GM21576 (cell line): ENCODE data around the gene EXOG.

ENCODE experiments used
- ATAC-seq: cut with Tn5 transposase; IDR thresholded peaks from one replicate; pipeline ENCODE4 v1.9.1; 2021; ENCODE audit warnings: mild to moderate bottlenecking, moderate library complexity; ENCODE audit not compliant: unreplicated experiment

The EXOG gene

GRCh38 chr3:38507120-38507519 lies 11.0 kb downstream of the EXOG start:
- peak; percentile 95 for ATAC-seq

GRCh38 chr3:38509732-38510131 lies 13.6 kb downstream of the EXOG start:
- no peak for ATAC-seq

GRCh38 chr3:38510631-38511030 lies 14.5 kb downstream of the EXOG start:
- ATAC-seq = no peak

GRCh38 chr3:38511546-38511945 lies 15.4 kb downstream of the EXOG start:
- no peak for ATAC-seq

- ATAC-seq = no peak
Measured at GRCh38 chr3:38515367-38515766, 19.2 kb downstream of the EXOG start.

GRCh38 chr3:38516669-38517068 lies 20.5 kb downstream of the EXOG start:
- ATAC-seq = no peak

- no peak for ATAC-seq
Measured at GRCh38 chr3:38519000-38519399, 22.9 kb downstream of the EXOG start.

GRCh38 chr3:38519651-38520050 lies 23.5 kb downstream of the EXOG start:
- no peak for ATAC-seq

GRCh38 chr3:38521391-38521987 lies 25.3 kb downstream of the EXOG start:
- peak; percentile 62 for ATAC-seq

- ATAC-seq = no peak
Measured at GRCh38 chr3:38522002-38522401, 25.9 kb downstream of the EXOG start.

GRCh38 chr3:38524141-38524739 lies 28.1 kb downstream of the EXOG start:
- ATAC-seq = no peak

GRCh38 chr3:38526792-38527191 lies 30.7 kb downstream of the EXOG start:
- ATAC-seq = no peak

GRCh38 chr3:38528457-38528856 lies 32.3 kb downstream of the EXOG start:
- ATAC-seq = no peak

- no peak for ATAC-seq
Measured at GRCh38 chr3:38532529-38532928, 36.4 kb downstream of the EXOG start.

GRCh38 chr3:38533285-38533976 lies 37.3 kb downstream of the EXOG start:
- ATAC-seq = no peak

GRCh38 chr3:38534180-38534579 lies 38.0 kb downstream of the EXOG start:
- no peak for ATAC-seq

- no peak for ATAC-seq
Measured at GRCh38 chr3:38534604-38535003, 38.5 kb downstream of the EXOG start.

GRCh38 chr3:38536671-38537070 lies 40.5 kb downstream of the EXOG start:
- ATAC-seq = no peak

- no peak for ATAC-seq
Measured at GRCh38 chr3:38538773-38539353, 42.7 kb downstream of the EXOG start.

- ATAC-seq = no peak
Measured at GRCh38 chr3:38541806-38542205, 45.7 kb downstream of the EXOG start.

- ATAC-seq = no peak
Measured at GRCh38 chr3:38542401-38543298, 46.5 kb downstream of the EXOG start.
